Ovary (tissue), 3 donors: ENCODE results near the gene PPP6R3.
A peak's percentile ranks its signal among the peaks of the same experiment; 100 is the strongest.

Experiments
- POLR2A ChIP-seq: fragments of 450-650 bp; IDR thresholded peaks from one replicate; pipeline ENCODE4 v1.6.1; 2017; ENCODE audit warnings: antibody characterized with exemption, mild to moderate bottlenecking, moderate library complexity
- TF ChIP-seq, protein P1 (sequence below), 3 donors: fragments of 450-650 bp in 2 of 3; fragments of 200-600 bp in 1 of 3; IDR thresholded peaks; one replicate each; pipeline versions ENCODE4 v1.5.1 to v1.8.0; 2016 to 2022; ENCODE audit warnings: antibody characterized with exemption in 3 of 3, mild to moderate bottlenecking in 1 of 3
- donor health status: DM: no; HTN: no; CAD: no.

DNA sequence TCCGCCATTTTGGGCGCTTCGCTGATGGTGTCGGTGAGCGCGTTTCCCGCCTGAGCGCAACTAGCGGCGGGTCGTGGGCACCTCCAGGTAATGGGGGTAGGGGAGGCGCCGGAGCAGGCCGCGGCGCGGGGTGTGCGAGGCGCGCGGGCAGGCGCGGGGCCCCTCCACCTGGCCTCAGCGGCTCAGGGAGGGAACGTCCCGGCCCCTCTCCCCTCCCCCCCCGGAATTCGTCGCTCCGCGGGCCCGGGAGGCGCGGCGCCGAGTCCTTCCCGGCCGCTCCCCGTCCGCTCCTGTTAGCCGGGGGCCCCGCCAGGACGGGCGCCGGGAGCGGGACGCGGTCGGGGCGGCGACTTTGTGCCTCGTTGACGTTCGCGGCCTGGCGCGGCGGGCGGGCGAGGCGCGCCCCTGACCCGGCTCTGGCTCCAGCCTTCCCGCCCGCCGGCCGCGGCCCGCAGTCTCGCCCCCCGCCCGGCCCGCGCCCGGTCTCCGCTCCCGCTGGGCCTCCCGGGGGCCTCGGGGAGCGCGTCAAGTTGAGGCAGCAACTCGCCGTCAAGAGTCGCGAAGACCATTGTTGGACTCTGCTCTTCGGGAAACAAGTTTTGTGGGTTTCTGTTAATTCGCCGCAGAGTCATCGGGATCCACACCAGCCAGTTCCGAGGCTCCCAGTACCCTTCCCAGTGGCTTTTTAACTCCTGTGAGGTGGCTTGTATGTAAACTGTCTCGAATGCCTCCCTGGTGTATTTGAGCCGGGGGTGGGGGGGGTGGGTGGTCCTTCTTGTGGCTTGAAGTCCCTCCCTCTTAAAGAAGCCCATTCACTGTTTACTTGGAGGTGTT lies at the start of gene PPP6R3:
- TF ChIP-seq, protein P1, sequence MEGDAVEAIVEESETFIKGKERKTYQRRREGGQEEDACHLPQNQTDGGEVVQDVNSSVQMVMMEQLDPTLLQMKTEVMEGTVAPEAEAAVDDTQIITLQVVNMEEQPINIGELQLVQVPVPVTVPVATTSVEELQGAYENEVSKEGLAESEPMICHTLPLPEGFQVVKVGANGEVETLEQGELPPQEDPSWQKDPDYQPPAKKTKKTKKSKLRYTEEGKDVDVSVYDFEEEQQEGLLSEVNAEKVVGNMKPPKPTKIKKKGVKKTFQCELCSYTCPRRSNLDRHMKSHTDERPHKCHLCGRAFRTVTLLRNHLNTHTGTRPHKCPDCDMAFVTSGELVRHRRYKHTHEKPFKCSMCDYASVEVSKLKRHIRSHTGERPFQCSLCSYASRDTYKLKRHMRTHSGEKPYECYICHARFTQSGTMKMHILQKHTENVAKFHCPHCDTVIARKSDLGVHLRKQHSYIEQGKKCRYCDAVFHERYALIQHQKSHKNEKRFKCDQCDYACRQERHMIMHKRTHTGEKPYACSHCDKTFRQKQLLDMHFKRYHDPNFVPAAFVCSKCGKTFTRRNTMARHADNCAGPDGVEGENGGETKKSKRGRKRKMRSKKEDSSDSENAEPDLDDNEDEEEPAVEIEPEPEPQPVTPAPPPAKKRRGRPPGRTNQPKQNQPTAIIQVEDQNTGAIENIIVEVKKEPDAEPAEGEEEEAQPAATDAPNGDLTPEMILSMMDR (IDR thresholded peaks at IDR 0.05): peak in 2 of 3 donors; percentile 21 to 29
- peak; percentile 82 for TF ChIP-seq POLR2A
